ENCODE measurements around the gene USHBP1.

Gene USHBP1

GRCh38 chr19:17255150-17255621, 9.4 kb downstream of the USHBP1 start:
- no peak overlapping the region for H3K4me3 ChIP-seq (ENCODE audit: control insufficient read depth, low read depth, low read length)
- DNase-seq (ENCODE audit: low read depth): no peak
- no peak for TF ChIP-seq CTCF (IDR thresholded peaks at IDR 0.05; ENCODE audit: control insufficient read depth, insufficient read depth, low read depth, low read length, missing control alignments)

- DNase-seq (ENCODE audit: low read depth): no peak
- TF ChIP-seq CTCF (IDR thresholded peaks at IDR 0.05; ENCODE audit: control insufficient read depth, insufficient read depth, low read depth, low read length, missing control alignments): no peak
- H3K4me3 ChIP-seq (ENCODE audit: control insufficient read depth, low read depth, low read length): no peak overlapping the region
Observed at GRCh38 chr19:17254636-17255035, 9.9 kb downstream of the USHBP1 start.

GRCh38 chr19:17249887-17250548, 14.5 kb downstream of the USHBP1 start:
- DNase-seq (ENCODE audit: low read depth): no peak
- no peak for TF ChIP-seq CTCF (IDR thresholded peaks at IDR 0.05; ENCODE audit: control insufficient read depth, insufficient read depth, low read depth, low read length, missing control alignments)
- no peak overlapping the region for H3K4me3 ChIP-seq (ENCODE audit: control insufficient read depth, low read depth, low read length)

GRCh38 chr19:17248011-17248776, 16.4 kb downstream of the USHBP1 start:
- DNase-seq (ENCODE audit: low read depth): no peak
- TF ChIP-seq CTCF (IDR thresholded peaks at IDR 0.05; ENCODE audit: control insufficient read depth, insufficient read depth, low read depth, low read length, missing control alignments): no peak
- no peak overlapping the region for H3K4me3 ChIP-seq (ENCODE audit: control insufficient read depth, low read depth, low read length)

- no peak for TF ChIP-seq CTCF (IDR thresholded peaks at IDR 0.05; ENCODE audit: control insufficient read depth, insufficient read depth, low read depth, low read length, missing control alignments)
- H3K4me3 ChIP-seq (ENCODE audit: control insufficient read depth, low read depth, low read length): no peak overlapping the region
- no peak for DNase-seq (ENCODE audit: low read depth)
Observed at GRCh38 chr19:17246681-17247425, 17.7 kb downstream of the USHBP1 start.

- TF ChIP-seq CTCF (IDR thresholded peaks at IDR 0.05; ENCODE audit: control insufficient read depth, insufficient read depth, low read depth, low read length, missing control alignments): no peak
- no peak for DNase-seq (ENCODE audit: low read depth)
- peak within 1 kb of the TSS; percentile 54 for H3K4me3 ChIP-seq (ENCODE audit: control insufficient read depth, low read depth, low read length)
Observed at GRCh38 chr19:17245535-17245984, 19.0 kb downstream of the USHBP1 start, which contains the start of gene NR2F6. NR2F6 (minus strand) TSS chr19:17245919; CDS start chr19:17245220, 699 bp downstream.
